ENCODE results near the gene PTPRR.

Gene PTPRR, protein sequence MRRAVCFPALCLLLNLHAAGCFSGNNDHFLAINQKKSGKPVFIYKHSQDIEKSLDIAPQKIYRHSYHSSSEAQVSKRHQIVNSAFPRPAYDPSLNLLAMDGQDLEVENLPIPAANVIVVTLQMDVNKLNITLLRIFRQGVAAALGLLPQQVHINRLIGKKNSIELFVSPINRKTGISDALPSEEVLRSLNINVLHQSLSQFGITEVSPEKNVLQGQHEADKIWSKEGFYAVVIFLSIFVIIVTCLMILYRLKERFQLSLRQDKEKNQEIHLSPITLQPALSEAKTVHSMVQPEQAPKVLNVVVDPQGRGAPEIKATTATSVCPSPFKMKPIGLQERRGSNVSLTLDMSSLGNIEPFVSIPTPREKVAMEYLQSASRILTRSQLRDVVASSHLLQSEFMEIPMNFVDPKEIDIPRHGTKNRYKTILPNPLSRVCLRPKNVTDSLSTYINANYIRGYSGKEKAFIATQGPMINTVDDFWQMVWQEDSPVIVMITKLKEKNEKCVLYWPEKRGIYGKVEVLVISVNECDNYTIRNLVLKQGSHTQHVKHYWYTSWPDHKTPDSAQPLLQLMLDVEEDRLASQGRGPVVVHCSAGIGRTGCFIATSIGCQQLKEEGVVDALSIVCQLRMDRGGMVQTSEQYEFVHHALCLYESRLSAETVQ

DNA sequence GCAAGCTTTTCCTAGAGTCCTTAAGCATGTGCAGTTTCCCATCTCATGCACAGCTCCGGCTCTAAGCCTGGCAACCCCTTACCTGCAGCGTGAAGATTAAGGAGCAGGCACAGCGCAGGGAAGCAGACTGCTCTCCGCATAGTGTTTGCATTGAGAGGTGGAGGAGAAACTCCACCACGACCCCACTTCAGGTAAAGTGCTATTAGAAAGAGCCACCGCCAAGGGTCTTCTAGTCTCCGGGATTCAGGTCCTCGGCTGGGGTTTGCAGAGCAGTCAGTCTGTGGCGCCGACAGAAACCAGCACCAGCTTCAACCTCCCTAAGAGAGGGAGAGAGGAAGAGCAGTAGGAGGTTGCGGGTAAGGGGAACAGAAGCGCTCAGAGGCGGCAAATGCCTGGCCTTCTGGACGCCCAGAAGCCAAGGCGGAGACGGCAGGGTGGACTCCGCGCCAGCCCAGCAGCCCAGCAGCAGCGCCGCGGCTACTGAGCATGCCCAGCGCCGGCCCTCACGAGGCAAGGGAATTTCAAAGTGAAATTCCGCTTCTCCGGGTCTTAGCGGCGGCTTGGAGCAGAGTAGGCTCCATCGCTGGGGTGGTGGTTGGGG lies at the start of gene PTPRR:
Gene PTPRR (minus strand): TSS at position 488 of the 601 bp plus-strand sequence. CDS start 348 bp downstream, at position 140.
- Histone ChIP-seq H3K9ac (ENCODE audit: low read depth, low read length) (peak within 1 kb of the TSS; percentile 3; the same call in 1 of the 2 replicates), H3K27me3 (ENCODE audit: insufficient read depth, low read length) (peaks cover 28% of the 10 kb centered on the region), H3K27ac (ENCODE audit: low read length) (no peak within 1 kb of the TSS), H3K4me1 (ENCODE audit: insufficient read depth, low read length) (peaks cover 7% of the 10 kb centered on the region; the same call in 1 of the 2 replicates), H3K4me3 (ENCODE audit: low read length) (peak within 1 kb of the TSS; percentile 72), H3K36me3 (ENCODE audit: insufficient read depth, low read depth, low read length) (no peaks in the 10 kb centered on the region), H3K9me3 (ENCODE audit: insufficient read depth, low read depth, low read length) (no peaks in the 10 kb centered on the region)

DNA sequence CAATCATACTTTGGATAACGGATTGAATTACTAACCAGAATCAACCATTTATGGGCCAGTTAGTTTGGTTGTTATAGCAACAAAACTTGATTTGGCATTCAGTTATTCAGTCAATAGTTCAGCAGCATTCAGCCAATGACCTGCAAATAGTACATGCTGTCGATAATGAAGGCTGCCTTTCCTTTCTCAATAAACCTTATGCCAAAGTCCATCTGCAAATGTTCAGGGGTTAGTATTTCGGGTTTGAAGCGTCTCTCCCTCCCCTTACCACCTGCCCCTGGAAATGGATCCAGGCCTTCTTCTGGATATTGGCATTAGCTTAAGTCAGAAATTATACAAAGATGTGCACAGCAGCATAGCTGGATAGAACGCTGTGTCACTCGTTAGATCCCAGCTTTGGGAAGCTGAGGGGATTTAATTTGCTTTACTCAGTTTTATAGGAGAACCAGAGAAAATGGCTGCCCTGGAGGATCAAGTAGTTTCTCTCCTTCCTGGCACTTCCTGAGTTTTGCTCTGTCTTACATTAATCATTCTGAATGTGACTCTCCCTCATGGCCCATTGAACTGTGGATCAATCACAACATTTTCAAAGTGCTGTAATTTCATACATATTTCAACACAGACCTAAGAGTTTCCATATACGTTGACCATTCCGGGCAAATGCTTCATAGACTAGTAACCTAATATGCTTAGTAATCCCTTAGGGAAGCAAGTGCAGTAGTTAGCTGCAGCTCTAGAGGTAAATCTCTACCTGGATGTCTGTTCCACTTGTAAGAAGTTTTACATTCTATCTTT lies 46.7 kb upstream of the PTPRR start:
- Histone ChIP-seq H3K27ac (ENCODE audit: low read length) (no peak overlapping the region), H3K9me3 (ENCODE audit: insufficient read depth, low read depth, low read length) (no peaks in the 10 kb centered on the region), H3K36me3 (ENCODE audit: insufficient read depth, low read depth, low read length) (no peaks in the 10 kb centered on the region), H3K27me3 (ENCODE audit: insufficient read depth, low read length) (no peaks in the 10 kb centered on the region), H3K4me3 (ENCODE audit: low read length) (no peak overlapping the region), H3K9ac (ENCODE audit: low read depth, low read length) (no peak overlapping the region), H3K4me1 (ENCODE audit: insufficient read depth, low read length) (no peaks in the 10 kb centered on the region)

DNA sequence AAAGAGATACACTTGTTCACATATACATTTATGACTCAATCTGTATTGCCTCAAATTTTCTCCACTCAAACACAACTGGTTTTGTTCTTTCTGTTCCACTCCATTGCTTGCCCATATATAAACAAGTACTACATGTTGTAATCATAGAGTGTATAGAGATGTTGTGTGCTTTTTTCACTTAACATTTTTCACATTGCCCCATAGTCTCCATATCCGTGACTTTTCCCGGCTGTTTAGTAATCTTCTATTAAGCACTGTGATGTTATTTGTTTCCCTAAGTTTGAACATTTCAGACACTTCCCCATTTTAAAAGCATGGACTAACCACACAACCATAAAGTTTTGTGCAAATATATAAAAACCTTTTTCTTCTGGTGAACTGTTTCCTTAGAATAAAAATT lies 45.5 kb upstream of the PTPRR start:
- no peaks in the 10 kb centered on the region for H3K36me3 ChIP-seq (ENCODE audit: insufficient read depth, low read depth, low read length)

GRCh38 chr12:70964867-70965510 lies 44.5 kb upstream of the PTPRR start:
- no peak overlapping the region for H3K9ac ChIP-seq (ENCODE audit: low read depth, low read length)
- no peaks in the 10 kb centered on the region for H3K4me1 ChIP-seq (ENCODE audit: insufficient read depth, low read length)

More for the DNA sequence above, 45.5 kb upstream of the PTPRR start:
- H3K27me3 ChIP-seq (ENCODE audit: insufficient read depth, low read length), result no peaks in the 10 kb centered on the region
- H3K4me3 ChIP-seq (ENCODE audit: low read length), result no peak overlapping the region
- no peaks in the 10 kb centered on the region for H3K9me3 ChIP-seq (ENCODE audit: insufficient read depth, low read depth, low read length)
- no peak overlapping the region for H3K9ac ChIP-seq (ENCODE audit: low read depth, low read length)
- H3K4me1 ChIP-seq (ENCODE audit: insufficient read depth, low read length), result no peaks in the 10 kb centered on the region
- H3K27ac ChIP-seq (ENCODE audit: low read length), result no peak overlapping the region

GRCh38 chr12:70963081-70963660 lies 42.6 kb upstream of the PTPRR start:
- Histone ChIP-seq H3K4me3 (ENCODE audit: low read length) (no peak overlapping the region), H3K27me3 (ENCODE audit: insufficient read depth, low read length) (no peaks in the 10 kb centered on the region), H3K36me3 (ENCODE audit: insufficient read depth, low read depth, low read length) (no peaks in the 10 kb centered on the region), H3K9ac (ENCODE audit: low read depth, low read length) (no peak overlapping the region), H3K27ac (ENCODE audit: low read length) (no peak overlapping the region), H3K4me1 (ENCODE audit: insufficient read depth, low read length) (no peaks in the 10 kb centered on the region), H3K9me3 (ENCODE audit: insufficient read depth, low read depth, low read length) (no peaks in the 10 kb centered on the region)

More at GRCh38 chr12:70964867-70965510, 44.5 kb upstream of the PTPRR start:
- H3K9me3 ChIP-seq (ENCODE audit: insufficient read depth, low read depth, low read length), result no peaks in the 10 kb centered on the region
- no peak overlapping the region for H3K27ac ChIP-seq (ENCODE audit: low read length)
- H3K27me3 ChIP-seq (ENCODE audit: insufficient read depth, low read length), result no peaks in the 10 kb centered on the region
- H3K4me3 ChIP-seq (ENCODE audit: low read length), result no peak overlapping the region
- H3K36me3 ChIP-seq (ENCODE audit: insufficient read depth, low read depth, low read length), result no peaks in the 10 kb centered on the region

- H3K4me3 ChIP-seq (ENCODE audit: low read length), result no peak overlapping the region
- no peak overlapping the region for H3K9ac ChIP-seq (ENCODE audit: low read depth, low read length)
- no peaks in the 10 kb centered on the region for H3K9me3 ChIP-seq (ENCODE audit: insufficient read depth, low read depth, low read length)
- H3K36me3 ChIP-seq (ENCODE audit: insufficient read depth, low read depth, low read length), result no peaks in the 10 kb centered on the region
- H3K4me1 ChIP-seq (ENCODE audit: insufficient read depth, low read length), result no peaks in the 10 kb centered on the region
- H3K27me3 ChIP-seq (ENCODE audit: insufficient read depth, low read length), result no peaks in the 10 kb centered on the region
- H3K27ac ChIP-seq (ENCODE audit: low read length), result no peak overlapping the region
Measured at GRCh38 chr12:70962226-70962794, 41.8 kb upstream of the PTPRR start.

DNA sequence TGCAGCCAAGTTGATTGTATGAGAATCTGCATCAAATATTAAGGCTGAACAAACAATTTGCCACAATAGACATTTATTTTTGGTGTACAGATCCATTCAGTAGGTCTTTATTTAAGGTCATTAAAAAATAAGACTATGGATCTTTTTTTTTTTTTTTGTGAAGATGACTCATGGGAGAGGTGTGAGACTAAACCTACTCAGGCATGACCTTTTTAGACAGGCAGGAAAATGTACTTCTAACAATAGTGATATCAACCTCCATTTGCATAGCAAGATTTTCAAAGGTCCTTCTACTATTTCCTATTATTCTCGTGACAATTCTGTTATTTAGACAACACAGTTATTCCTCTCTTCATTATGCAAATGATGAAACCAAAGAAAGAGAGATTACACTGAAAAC lies 39.9 kb upstream of the PTPRR start:
- Histone ChIP-seq H3K27ac (ENCODE audit: low read length) (no peak overlapping the region), H3K27me3 (ENCODE audit: insufficient read depth, low read length) (no peaks in the 10 kb centered on the region), H3K9me3 (ENCODE audit: insufficient read depth, low read depth, low read length) (no peaks in the 10 kb centered on the region), H3K36me3 (ENCODE audit: insufficient read depth, low read depth, low read length) (no peaks in the 10 kb centered on the region), H3K4me1 (ENCODE audit: insufficient read depth, low read length) (no peaks in the 10 kb centered on the region), H3K4me3 (ENCODE audit: low read length) (no peak overlapping the region), H3K9ac (ENCODE audit: low read depth, low read length) (no peak overlapping the region)

- Histone ChIP-seq H3K27ac (ENCODE audit: low read length) (no peak overlapping the region), H3K9ac (ENCODE audit: low read depth, low read length) (no peak overlapping the region), H3K27me3 (ENCODE audit: insufficient read depth, low read length) (no peaks in the 10 kb centered on the region), H3K36me3 (ENCODE audit: insufficient read depth, low read depth, low read length) (no peaks in the 10 kb centered on the region), H3K4me3 (ENCODE audit: low read length) (no peak overlapping the region), H3K4me1 (ENCODE audit: insufficient read depth, low read length) (no peaks in the 10 kb centered on the region), H3K9me3 (ENCODE audit: insufficient read depth, low read depth, low read length) (no peaks in the 10 kb centered on the region)
Measured at GRCh38 chr12:70955415-70955814, 34.9 kb upstream of the PTPRR start.

GRCh38 chr12:70950451-70950850 lies 29.9 kb upstream of the PTPRR start:
- Histone ChIP-seq H3K4me3 (ENCODE audit: low read length) (no peak overlapping the region), H3K9me3 (ENCODE audit: insufficient read depth, low read depth, low read length) (no peaks in the 10 kb centered on the region), H3K27me3 (ENCODE audit: insufficient read depth, low read length) (no peaks in the 10 kb centered on the region), H3K4me1 (ENCODE audit: insufficient read depth, low read length) (no peaks in the 10 kb centered on the region), H3K36me3 (ENCODE audit: insufficient read depth, low read depth, low read length) (no peaks in the 10 kb centered on the region), H3K27ac (ENCODE audit: low read length) (no peak overlapping the region), H3K9ac (ENCODE audit: low read depth, low read length) (no peak overlapping the region)

DNA sequence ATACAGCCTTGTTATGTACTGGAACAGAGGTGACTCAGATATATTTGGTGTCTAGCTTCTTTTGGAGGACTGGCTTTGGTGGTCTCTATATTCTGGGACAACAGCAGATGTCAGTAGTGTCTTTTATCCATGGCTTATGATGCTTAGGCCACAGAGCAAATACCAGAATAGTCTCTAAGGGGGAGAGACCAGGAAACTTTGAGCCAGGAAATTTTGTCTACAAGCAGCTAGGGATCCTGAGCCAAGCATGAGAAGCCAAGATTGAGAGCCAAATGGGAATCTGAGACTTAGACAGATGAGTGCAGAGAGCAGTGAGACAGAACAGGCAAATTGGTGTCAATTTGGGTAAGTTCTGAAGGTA lies 28.4 kb upstream of the PTPRR start:
- Histone ChIP-seq H3K27ac (ENCODE audit: low read length) (no peak overlapping the region), H3K9me3 (ENCODE audit: insufficient read depth, low read depth, low read length) (no peaks in the 10 kb centered on the region), H3K9ac (ENCODE audit: low read depth, low read length) (no peak overlapping the region), H3K4me1 (ENCODE audit: insufficient read depth, low read length) (no peaks in the 10 kb centered on the region), H3K27me3 (ENCODE audit: insufficient read depth, low read length) (no peaks in the 10 kb centered on the region), H3K4me3 (ENCODE audit: low read length) (no peak overlapping the region), H3K36me3 (ENCODE audit: insufficient read depth, low read depth, low read length) (no peaks in the 10 kb centered on the region)
